ENCODE data around the gene CAPN13.
A peak's percentile ranks its signal among the peaks of the same experiment; 100 is the strongest.

Gene CAPN13

DNA sequence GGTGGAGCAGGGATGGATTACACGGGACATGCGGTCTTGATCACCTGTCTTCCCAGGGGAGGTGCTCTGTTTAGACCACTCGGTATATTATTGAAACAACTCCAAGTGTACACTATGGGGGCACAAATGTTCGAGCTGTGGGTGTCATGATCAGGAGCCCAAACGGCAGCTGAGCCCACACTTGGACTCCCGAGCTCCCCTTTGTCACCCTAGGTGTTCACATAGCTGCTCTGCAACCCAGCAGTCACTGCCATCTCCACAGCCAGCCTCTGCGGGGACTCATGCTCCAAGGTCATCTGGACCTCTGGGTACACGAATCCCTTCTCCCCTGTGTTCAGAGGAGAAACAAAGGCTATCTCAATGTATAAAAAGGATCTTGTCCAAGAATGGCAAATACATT, 46.0 kb downstream of the CAPN13 start:
- Histone ChIP-seq H3K9ac (no peak overlapping the region), H3K4me2 (peak overlapping the region in 8 of 11 experiments; percentile 27 to 94 (median 86); a peak in 14 of 22 replicates), H3K9me3 (replicated peaks in 1 of 11) (no peaks in the 10 kb centered on the region), H3K27ac (no peak overlapping the region), H3K4me3 (no peak overlapping the region), H3K4me1 (peaks cover 7 to 67% (median 52%) of the 10 kb centered on the region in 10 experiments), H3K36me3 (no peaks in the 10 kb centered on the region), H3K27me3 (peaks cover 0 to 12% (median 0%) of the 10 kb centered on the region in 11 experiments; a peak in 4 of 22 replicates), H4K20me1 (no peaks in the 10 kb centered on the region)
- TF ChIP-seq Cebpa-rat (IDR thresholded peaks at IDR 0.05): no peak

DNA sequence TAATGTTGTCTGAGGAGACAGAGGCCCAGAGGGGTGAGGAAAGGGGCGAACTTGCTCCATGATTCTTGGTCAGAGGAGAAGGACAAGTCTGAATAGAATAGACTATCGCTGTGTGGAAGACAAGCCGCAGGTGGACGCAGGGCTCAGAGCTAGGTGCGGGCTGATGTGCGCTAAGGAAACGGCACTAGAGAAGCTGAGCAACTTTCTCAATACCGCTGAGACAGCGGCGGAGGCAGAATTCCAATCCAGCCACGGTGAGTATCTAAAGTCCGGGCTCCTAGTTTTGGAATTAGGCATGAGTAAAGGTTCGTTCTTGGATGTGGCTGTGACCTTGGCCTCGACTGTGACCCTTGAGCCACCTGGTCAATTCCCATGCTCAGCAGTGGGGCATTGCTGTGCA, 47.8 kb downstream of the CAPN13 start:
- no peaks in the 10 kb centered on the region for H4K20me1 ChIP-seq
- no peaks in the 10 kb centered on the region for H3K27me3 ChIP-seq
- no peak overlapping the region for H3K4me2 ChIP-seq
- H3K9ac ChIP-seq: no peak overlapping the region
- H3K4me3 ChIP-seq: no peak overlapping the region
- no peaks in the 10 kb centered on the region for H3K9me3 ChIP-seq (replicated peaks in 1 of 11)
- no peak overlapping the region for H3K27ac ChIP-seq
- no peaks in the 10 kb centered on the region for H3K36me3 ChIP-seq
- TF ChIP-seq Cebpa-rat (IDR thresholded peaks at IDR 0.05): no peak
- peaks cover 6 to 50% (median 35%) of the 10 kb centered on the region in 10 experiments; a peak in 19 of 20 replicates for H3K4me1 ChIP-seq

DNA sequence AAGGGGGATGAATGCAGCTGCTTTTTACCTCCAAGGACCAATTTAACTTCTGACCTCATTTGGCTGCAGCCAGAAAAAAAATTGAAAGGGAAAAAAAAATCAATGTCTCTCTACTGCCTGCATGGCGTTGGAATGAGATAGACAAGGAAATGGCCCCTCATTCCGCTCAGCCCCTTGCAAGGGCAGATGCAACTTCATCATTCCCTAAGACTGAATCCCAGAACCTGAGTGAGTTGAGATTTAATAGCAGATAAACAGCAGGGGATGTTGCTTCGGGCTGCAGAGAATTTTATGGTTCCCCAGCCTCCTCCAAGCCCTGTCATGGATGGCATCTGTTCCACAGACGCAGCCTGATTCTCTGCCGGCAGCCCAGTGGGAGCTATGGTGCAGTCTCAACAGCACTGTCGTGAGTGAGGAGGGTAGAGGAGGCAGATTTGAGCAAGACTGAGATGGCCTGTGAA, 49.0 kb downstream of the CAPN13 start:
- Histone ChIP-seq H3K9ac (no peak overlapping the region), H3K4me1 (peaks cover 6 to 40% (median 22%) of the 10 kb centered on the region in 10 experiments; a peak in 19 of 20 replicates), H3K4me3 (no peak overlapping the region), H3K27me3 (no peaks in the 10 kb centered on the region), H3K27ac (no peak overlapping the region), H4K20me1 (no peaks in the 10 kb centered on the region), H3K4me2 (no peak overlapping the region), H3K36me3 (no peaks in the 10 kb centered on the region), H3K9me3 (replicated peaks in 1 of 11) (no peaks in the 10 kb centered on the region)
- no peak for TF ChIP-seq Cebpa-rat (IDR thresholded peaks at IDR 0.05)

DNA sequence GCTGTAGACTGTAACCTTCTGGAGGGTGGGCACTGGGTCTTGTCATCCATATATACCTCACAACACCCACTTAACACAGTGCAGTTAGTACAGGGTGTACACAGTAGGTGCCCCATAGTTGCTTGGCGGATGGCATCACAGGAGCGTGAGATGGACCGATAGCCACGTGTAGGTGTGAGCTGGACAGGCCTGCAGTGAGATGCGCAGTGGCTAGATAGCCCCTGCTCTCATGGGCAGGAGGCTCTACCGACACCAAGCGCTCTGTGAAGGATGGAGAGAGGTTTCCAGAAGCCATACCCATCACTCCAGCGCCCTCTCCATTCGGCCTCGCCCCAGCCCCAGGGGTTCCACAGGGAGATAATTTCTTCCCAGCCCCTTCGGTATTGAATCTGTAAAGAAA, 49.5 kb downstream of the CAPN13 start:
- no peak for TF ChIP-seq Cebpa-rat (IDR thresholded peaks at IDR 0.05)
- peaks cover 6 to 35% (median 20%) of the 10 kb centered on the region in 10 experiments; a peak in 19 of 20 replicates for H3K4me1 ChIP-seq
- H3K27ac ChIP-seq: no peak overlapping the region
- H3K9ac ChIP-seq: no peak overlapping the region
- no peaks in the 10 kb centered on the region for H3K9me3 ChIP-seq (replicated peaks in 1 of 11)
- no peaks in the 10 kb centered on the region for H3K27me3 ChIP-seq
- no peak overlapping the region for H3K4me2 ChIP-seq
- no peaks in the 10 kb centered on the region for H3K36me3 ChIP-seq
- H3K4me3 ChIP-seq: no peak overlapping the region
- H4K20me1 ChIP-seq: no peaks in the 10 kb centered on the region

DNA sequence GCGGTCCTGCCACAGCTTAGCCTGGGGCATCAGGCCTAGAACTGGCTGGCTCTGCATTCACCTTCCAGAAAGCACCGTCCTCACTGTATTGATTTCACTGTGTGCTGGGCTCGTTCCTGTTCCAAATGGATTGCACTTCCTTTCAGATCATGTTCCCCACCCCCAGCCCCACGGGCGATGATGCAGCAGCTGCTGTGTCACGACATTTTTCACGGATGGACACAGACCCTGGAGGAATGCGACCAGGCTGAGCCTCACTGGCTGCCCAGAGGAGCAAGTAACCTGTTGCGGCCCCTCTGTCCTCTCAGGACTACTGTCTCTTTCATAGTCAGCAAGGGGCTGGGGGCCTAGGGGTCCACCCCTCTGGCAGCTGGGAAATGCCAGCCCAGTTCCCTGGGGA, 50.3 kb downstream of the CAPN13 start:
- TF ChIP-seq Cebpa-rat (IDR thresholded peaks at IDR 0.05): no peak
- H3K4me1 ChIP-seq: peaks cover 6 to 28% (median 13%) of the 10 kb centered on the region in 10 experiments; a peak in 19 of 20 replicates
- H3K27me3 ChIP-seq: no peaks in the 10 kb centered on the region
- H3K9ac ChIP-seq: no peak overlapping the region
- H3K4me2 ChIP-seq: no peak overlapping the region
- no peaks in the 10 kb centered on the region for H3K36me3 ChIP-seq
- no peak overlapping the region for H3K27ac ChIP-seq
- no peaks in the 10 kb centered on the region for H4K20me1 ChIP-seq
- no peaks in the 10 kb centered on the region for H3K9me3 ChIP-seq (replicated peaks in 1 of 11)
- H3K4me3 ChIP-seq: no peak overlapping the region

DNA sequence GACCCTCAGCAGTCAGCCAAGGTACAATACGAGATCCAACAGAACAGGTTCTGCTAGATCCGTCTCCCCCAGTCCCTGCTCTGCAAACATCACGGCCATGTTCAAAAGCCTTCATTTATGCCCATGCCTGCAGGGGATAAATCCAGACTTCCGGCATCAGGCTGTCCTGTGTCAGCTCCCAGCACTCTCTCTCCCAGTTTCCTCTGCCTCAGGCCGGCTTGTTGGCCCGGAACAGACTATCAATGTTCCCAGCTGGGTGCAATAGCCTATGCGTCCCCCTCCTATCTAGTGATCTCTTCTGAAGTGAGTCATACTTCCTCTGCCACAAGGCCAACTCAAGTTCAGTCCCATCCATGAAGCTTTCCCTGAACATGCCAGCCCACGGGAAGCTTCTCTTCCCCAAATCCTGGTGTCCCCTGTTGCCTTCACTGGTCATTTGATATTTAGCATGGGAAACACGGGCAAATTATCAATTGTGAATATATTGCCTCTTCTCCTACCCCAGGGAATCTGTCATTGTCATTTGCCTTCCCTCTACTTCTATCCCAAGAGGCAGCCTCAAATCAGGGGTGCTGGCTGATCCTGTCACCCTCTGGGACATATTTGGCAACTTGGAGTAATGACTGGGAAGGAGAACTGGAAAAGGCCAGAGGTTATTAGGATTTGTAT, 51.1 kb downstream of the CAPN13 start:
- Histone ChIP-seq H3K9ac (no peak overlapping the region), H4K20me1 (no peaks in the 10 kb centered on the region), H3K4me2 (peak overlapping the region in 5 of 11 experiments; percentile 1 to 39 (median 15); a peak in 5 of 22 replicates), H3K4me3 (no peak overlapping the region), H3K9me3 (replicated peaks in 1 of 11) (no peaks in the 10 kb centered on the region), H3K27ac (no peak overlapping the region), H3K4me1 (peaks cover under 1 to 20% (median 7%) of the 10 kb centered on the region in 10 experiments; a peak in 14 of 20 replicates), H3K36me3 (no peaks in the 10 kb centered on the region), H3K27me3 (no peaks in the 10 kb centered on the region)
- TF ChIP-seq Cebpa-rat (IDR thresholded peaks at IDR 0.05): no peak

DNA sequence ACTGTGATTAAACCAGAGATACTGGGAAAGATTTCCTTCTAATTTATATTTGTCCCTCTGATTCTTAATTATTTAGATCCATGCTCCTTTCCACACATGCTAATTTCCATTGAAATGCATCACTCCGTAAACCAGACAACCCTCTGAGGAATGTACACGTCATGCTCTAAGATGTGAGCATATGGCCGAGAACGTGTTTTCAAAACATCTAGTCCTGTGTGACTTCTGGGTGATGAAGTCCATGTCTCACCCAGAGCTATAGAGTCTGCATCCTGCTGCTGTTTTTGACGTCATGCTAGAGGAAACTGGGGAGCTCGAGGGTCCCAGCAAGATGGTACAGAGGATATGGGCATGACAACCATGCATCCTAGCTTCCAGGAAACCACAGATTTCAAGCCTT, 53.6 kb downstream of the CAPN13 start:
- no peak overlapping the region for H3K4me3 ChIP-seq
- H4K20me1 ChIP-seq: no peaks in the 10 kb centered on the region
- no peaks in the 10 kb centered on the region for H3K27me3 ChIP-seq
- peak overlapping the region in 2 of 11 experiments; percentile 9 to 21; a peak in 1 of 22 replicates for H3K4me2 ChIP-seq
- no peaks in the 10 kb centered on the region for H3K9me3 ChIP-seq (replicated peaks in 1 of 11)
- no peak overlapping the region for H3K27ac ChIP-seq
- TF ChIP-seq Cebpa-rat (IDR thresholded peaks at IDR 0.05): no peak
- peaks cover 0 to 9% (median 5%) of the 10 kb centered on the region in 10 experiments; a peak in 6 of 20 replicates for H3K4me1 ChIP-seq
- no peaks in the 10 kb centered on the region for H3K36me3 ChIP-seq
- no peak overlapping the region for H3K9ac ChIP-seq

DNA sequence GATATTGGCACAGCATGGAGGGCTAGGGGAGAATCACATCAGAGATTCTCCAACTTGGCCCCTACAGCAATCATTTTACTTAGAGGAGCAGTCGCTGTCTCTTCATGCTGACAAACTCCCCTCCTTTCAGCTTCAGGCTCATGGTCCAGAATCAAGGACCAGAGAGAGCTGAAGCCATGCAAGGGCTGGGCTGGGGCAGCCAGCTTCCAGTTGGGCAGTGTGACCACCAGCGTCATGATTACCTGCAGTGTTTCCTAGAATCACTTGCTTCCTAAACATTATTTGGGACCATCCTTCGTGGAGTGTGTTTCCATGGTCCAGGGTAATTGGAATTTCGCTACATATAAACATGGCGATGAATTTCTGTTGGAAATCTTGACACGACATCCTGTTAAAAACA, 54.4 kb downstream of the CAPN13 start:
- H3K36me3 ChIP-seq: no peaks in the 10 kb centered on the region
- no peaks in the 10 kb centered on the region for H3K27me3 ChIP-seq
- H3K4me1 ChIP-seq: peaks cover 0 to 9% (median 5%) of the 10 kb centered on the region in 10 experiments; a peak in 6 of 20 replicates
- H3K9ac ChIP-seq: no peak overlapping the region
- H3K9me3 ChIP-seq (replicated peaks in 1 of 11): no peaks in the 10 kb centered on the region
- TF ChIP-seq Cebpa-rat (IDR thresholded peaks at IDR 0.05): no peak
- no peak overlapping the region for H3K4me2 ChIP-seq
- no peak overlapping the region for H3K27ac ChIP-seq
- H4K20me1 ChIP-seq: no peaks in the 10 kb centered on the region
- H3K4me3 ChIP-seq: no peak overlapping the region

DNA sequence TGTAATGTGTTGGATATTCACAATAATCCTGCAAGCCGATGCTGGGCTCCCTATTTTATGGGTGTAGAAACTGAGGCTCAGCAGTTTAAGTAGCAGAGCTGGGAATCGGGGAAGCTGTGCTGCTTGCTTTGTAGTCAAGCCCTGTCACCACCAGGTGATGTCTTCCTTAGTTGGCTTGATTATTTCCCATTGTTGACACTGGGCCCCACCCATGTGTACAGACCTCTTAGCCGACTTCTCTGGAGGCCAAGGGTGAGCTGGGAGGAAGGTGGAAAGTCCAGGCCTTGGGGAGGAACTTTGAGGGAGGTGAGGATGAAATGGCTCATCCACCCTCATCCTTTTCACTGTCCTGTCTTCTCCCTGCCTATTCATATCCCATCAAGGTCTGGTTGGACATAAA, 60.0 kb downstream of the CAPN13 start:
- Histone ChIP-seq H3K27me3 (no peaks in the 10 kb centered on the region), H3K4me2 (no peak overlapping the region), H4K20me1 (no peaks in the 10 kb centered on the region), H3K36me3 (no peaks in the 10 kb centered on the region), H3K9me3 (replicated peaks in 1 of 11) (no peaks in the 10 kb centered on the region), H3K4me1 (no peaks in the 10 kb centered on the region), H3K4me3 (no peak overlapping the region), H3K27ac (no peak overlapping the region), H3K9ac (no peak overlapping the region)
- no peak for TF ChIP-seq Cebpa-rat (IDR thresholded peaks at IDR 0.05)

DNA sequence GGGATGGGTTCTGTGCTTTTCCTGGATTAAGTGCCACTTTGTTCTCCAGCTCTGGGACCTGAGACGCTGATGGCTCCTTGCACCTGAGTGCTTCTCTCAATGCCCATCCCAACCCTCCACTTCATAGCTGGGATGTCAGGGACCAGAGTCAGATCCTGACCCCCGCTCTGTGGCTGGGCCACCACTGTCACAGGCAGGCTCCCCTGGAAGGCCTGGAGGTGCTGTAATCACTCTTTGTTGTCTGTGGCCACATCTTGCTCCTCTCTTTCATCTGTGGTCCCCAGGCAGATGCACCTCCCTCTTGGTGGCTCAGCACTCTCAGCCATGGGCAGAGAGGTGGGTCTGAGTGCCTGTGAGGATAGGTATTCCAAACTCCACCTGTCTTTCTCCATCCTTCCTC, 62.4 kb downstream of the CAPN13 start:
- H3K4me1 ChIP-seq: no peaks in the 10 kb centered on the region
- H3K36me3 ChIP-seq: no peaks in the 10 kb centered on the region
- H3K9ac ChIP-seq: no peak overlapping the region
- no peaks in the 10 kb centered on the region for H4K20me1 ChIP-seq
- H3K27me3 ChIP-seq: no peaks in the 10 kb centered on the region
- no peak overlapping the region for H3K27ac ChIP-seq
- no peak overlapping the region for H3K4me2 ChIP-seq
- H3K4me3 ChIP-seq: no peak overlapping the region
- no peaks in the 10 kb centered on the region for H3K9me3 ChIP-seq (replicated peaks in 1 of 11)
- TF ChIP-seq Cebpa-rat (IDR thresholded peaks at IDR 0.05): no peak
